K562 (cell line): Measurements from ENCODE around the gene KISS1R. TPM values are rescaled to one million over a fixed set of nuclear protein-coding genes. Genes with fewer than 3 reads are reported as not detected.
A peak's percentile ranks its signal among the peaks of the same experiment; 100 is the strongest.

ENCODE experiments used
- ATAC-seq: fragments of 200-7000 bp; cut with Tn5 transposase; 3 replicates; pipeline ENCODE4 v1.9.1; 2020; ENCODE audit warnings: moderate library complexity
- BruUV-seq: library from RNA; stranded (reverse); fragments of 400-500 nt; replicated peaks from 2 replicates; lab custom pipeline; 2021; lab: Mats Ljungman, UMichigan
- CTCF ChIA-PET: fragments of 300-600 bp; formaldehyde crosslinking; extraction: SDS; loops from one replicate; lab custom pipeline; 2021; ENCODE audit warnings: low intra/inter-chr PET ratio; lab: Yijun Ruan, JAX
- POLR2A ChIA-PET: fragments of 300-600, 350-650 bp; sonication (Branson Sonifier 250); formaldehyde crosslinking; extraction: SDS; loops from one replicate; lab custom pipeline; 2021; ENCODE audit warnings: antibody characterized with exemption, inconsistent platforms; lab: Yijun Ruan, JAX
- DNase-seq, 4 experiments: peaks; one replicate each; pipeline versions ENCODE4 v3.0.0 to v3.0.0-alpha.2; 2011 to 2018; ENCODE audit warnings: low spot score in 3 of 4, mixed read lengths in 3 of 4; ENCODE audit errors: extremely low read depth in 1 of 4
- FAIRE-seq: peaks from 2 replicates; lab custom pipeline; 2011; peaks lifted over from hg19 to GRCh38; lab: Jason Lieb, UNC
- H2AFZ ChIP-seq: 2 replicates; pipeline ENCODE4 v1.6.0; 2011; ENCODE audit warnings: low read depth, low read length, control low read depth, inconsistent platforms
- H3K27ac ChIP-seq: fragments of 200-600 bp; 3 replicates; pipeline ENCODE4 v1.8.0; 2011; ENCODE audit warnings: low read depth, mild to moderate bottlenecking, control low read depth, inconsistent platforms, low read length, moderate library complexity, mixed read lengths; ENCODE audit errors: extremely low read depth
- H3K27me3 ChIP-seq, 2 experiments: fragments of 300-600 bp in 1 of 2; 2 replicates in 1 of 2; 3 replicates in 1 of 2; pipeline versions ENCODE4 v1.6.0 to v1.8.0; 2011; ENCODE audit warnings: inconsistent platforms in 2 of 2, low read length in 2 of 2, mild to moderate bottlenecking in 1 of 2, mixed read lengths in 1 of 2, moderate library complexity in 1 of 2; ENCODE audit not compliant: control insufficient read depth in 2 of 2, insufficient read depth in 2 of 2
- H3K36me3 ChIP-seq: fragments of 300-600 bp; 3 replicates; pipeline ENCODE4 v1.8.0; 2011; ENCODE audit warnings: mild to moderate bottlenecking, low read length, inconsistent platforms; ENCODE audit not compliant: control insufficient read depth, insufficient read depth
- H3K4me1 ChIP-seq, 2 experiments: fragments of 200-600 bp in 1 of 2; replicated peaks in 1 of 2; 2 replicates in 1 of 2; 3 replicates in 1 of 2; pipeline versions ENCODE4 v1.5.1 to v1.8.0; 2011; ENCODE audit warnings: inconsistent platforms in 2 of 2, low read length in 2 of 2, mild to moderate bottlenecking in 1 of 2, mixed read lengths in 1 of 2, moderate library complexity in 1 of 2; ENCODE audit not compliant: control insufficient read depth in 2 of 2, insufficient read depth in 2 of 2
- H3K4me2 ChIP-seq: 2 replicates; pipeline ENCODE4 v1.6.1; 2011; ENCODE audit warnings: low read length, control low read depth, inconsistent platforms, mixed read lengths; ENCODE audit not compliant: insufficient read depth
- H3K4me3 ChIP-seq: fragments of 200-600 bp; sonication (generic), shearing (Covaris generic); 2 replicates; pipeline ENCODE4 v1.5.1; 2016; ENCODE audit warnings: control low read depth, inconsistent platforms
- H3K79me2 ChIP-seq: fragments of 200-600 bp; 3 replicates; pipeline ENCODE4 v1.8.0; 2011; ENCODE audit warnings: low read length, inconsistent platforms; ENCODE audit not compliant: control insufficient read depth, insufficient read depth
- H3K9ac ChIP-seq, 2 experiments: 2 replicates each; pipeline versions ENCODE4 v1.6.0 to v1.6.1; 2011; ENCODE audit warnings: low read depth in 2 of 2, low read length in 2 of 2, control low read depth in 1 of 2, inconsistent platforms in 1 of 2, mild to moderate bottlenecking in 1 of 2, mixed read lengths in 1 of 2; ENCODE audit not compliant: insufficient read depth in 1 of 2
- H3K9me1 ChIP-seq: one replicate; pipeline ENCODE4 v1.6.0; 2011; ENCODE audit warnings: inconsistent platforms, mild to moderate bottlenecking, low read length, moderate library complexity; ENCODE audit not compliant: control insufficient read depth, insufficient read depth
- H3K9me3 ChIP-seq: replicated peaks from 2 replicates; pipeline ENCODE4 v1.5.1; 2011; ENCODE audit warnings: low read depth, low read length, inconsistent platforms; ENCODE audit not compliant: control insufficient read depth, insufficient read depth
- H4K20me1 ChIP-seq: replicated peaks from 2 replicates; pipeline ENCODE4 v1.6.1; 2011; ENCODE audit warnings: low read length, inconsistent platforms, mixed read lengths; ENCODE audit not compliant: control insufficient read depth, insufficient read depth
- POLR2G ChIP-seq: fragments of 200-400 bp; formaldehyde crosslinking; IDR thresholded peaks from 2 replicates; pipeline ENCODE4 v1.6.1; 2017; ENCODE audit warnings: low read depth, mild to moderate bottlenecking, antibody characterized with exemption, low read length, moderate library complexity
- ZNF512 ChIP-seq: IDR thresholded peaks from 2 replicates; pipeline ENCODE4 v1.6.1; 2016; ENCODE audit warnings: missing genetic modification characterization, missing compliant biosample characterization
- WGBS: fragments of 100-300 bp; shearing (Covaris generic); methylation state at CpG from one replicate; pipeline ENCODE4 v1.1.6; 2016; ENCODE audit warnings: low coverage, mixed read lengths; ENCODE audit not compliant: insufficient coverage; ENCODE audit errors: missing lambda C conversion rate; 5-methylcytosine and 5-hydroxymethylcytosine counted together
- in situ Hi-C: fragments of 300-500 bp; cut with MboI; formaldehyde crosslinking; loops from 4 replicates; pipeline ENCODE4 v1.15.0; 2018; ENCODE audit warnings: inconsistent platforms, mixed read lengths
- intact Hi-C: fragments of 100-400 bp; cut with micrococcal nuclease; formaldehyde crosslinking; loops from 2 replicates; pipeline ENCODE4 v1.14.2; 2022
- polyA plus RNA-seq, 8 experiments: library from polyadenylated mRNA; depleted of rRNA in 4 of 8; stranded (reverse) in 5 of 8; unstranded in 3 of 8; fragments of >200 nt; fragmentation: Nextera tagmentation in 2 of 8; fragmentation: Illumina TruSeq in 1 of 8; extraction: Ambion mirVana in 2 of 8; extraction: Trizol in 1 of 8; gene quantifications; 2 replicates each; pipeline versions ENCODE4 v1.2.1 to v1.2.3, GENCODE V29; 2011 to 2014; ENCODE audit warnings: inconsistent platforms in 1 of 8, missing spikeins in 1 of 8
- total RNA-seq, 7 experiments: library from RNA; depleted of rRNA in 6 of 7; stranded (reverse); fragments of >200 nt in 6 of 7; fragmentation: Illumina TruSeq in 2 of 7; extraction: Trizol in 2 of 7; gene quantifications; 2 replicates each; pipeline versions ENCODE4 v1.2.1 to v1.2.3, GENCODE V29; 2011 to 2021; ENCODE audit warnings: low replicate concordance in 1 of 7

KISS1R gene
- total and polyA plus RNA-seq, 9 of the 15 experiments (the other 6 are each of a cell fraction or from before 2014, with no cell fraction given): 0.37 to 39.4 (median 2.0) TPM

GRCh38 chr19:883661-884211 lies 33.4 kb upstream of the KISS1R start:
- no peak overlapping the region; a peak in 1 of 4 replicates for H3K9ac ChIP-seq
- POLR2A ChIA-PET: interaction anchor here (0.5 kb wide), 1 partner anchor 9 kb away, joined by 3 read pairs; no protein-coding TSS in a partner anchor
- intact Hi-C loops: no loop called here
- no peak for ATAC-seq
- in situ Hi-C loops: no loop called here
- no peak overlapping the region for H3K4me3 ChIP-seq
- no peak for DNase-seq
- no peak overlapping the region for H3K4me2 ChIP-seq
- no peaks in the 10 kb centered on the region for H3K9me1 ChIP-seq
- H3K27me3 ChIP-seq: no peaks in the 10 kb centered on the region
- no peak overlapping the region for H3K27ac ChIP-seq
- TF ChIP-seq POLR2G (peak; percentile 8), ZNF512 (no peak)
- TF ChIP-seq, all 486 proteins: peak for 1
- H3K9me3 ChIP-seq: no peaks in the 10 kb centered on the region
- 96% methylated on average over 11 of the region's 22 CpGs for WGBS
- H3K4me1 ChIP-seq: peaks cover 4 to 58% of the 10 kb centered on the region in 2 experiments; a peak in 4 of 5 replicates
- no peak overlapping the region for H2AFZ ChIP-seq
- CTCF ChIA-PET: no interaction called here
- H3K36me3 ChIP-seq: peaks cover 76% of the 10 kb centered on the region
- no TSS peak for BruUV-seq
- FAIRE-seq: no peak
- H4K20me1 ChIP-seq: no peaks in the 10 kb centered on the region; the same call in 1 of the 2 replicates
- peaks cover 12% of the 10 kb centered on the region for H3K79me2 ChIP-seq
